CD4-positive, alpha-beta T cell (primary cell): ENCODE measurements around the gene ABCG2. TPM values are rescaled to one million over a fixed set of nuclear protein-coding genes. Genes with fewer than 3 reads are reported as not detected.
"Not testable (repeated sequence)": the region's sequence is repeated elsewhere in the genome, so short reads cannot be mapped to it uniquely, and the experiment has no call there.

ENCODE experiments used
- ATAC-seq: fragments of 200-7000 bp; cut with Tn5 transposase; one replicate; pipeline ENCODE4 v1.10.0; 2022; ENCODE audit warnings: mild to moderate bottlenecking; ENCODE audit not compliant: poor library complexity
- CTCF ChIA-PET: fragments of 350-600 bp; sonication (Branson Sonifier 250); formaldehyde crosslinking; loops from one replicate; lab custom pipeline; 2021; ENCODE audit warnings: antibody characterized with exemption, inconsistent platforms; lab: Charles Lee
- POLR2A ChIA-PET: fragments of 350-600 bp; sonication (Branson Sonifier 250); formaldehyde crosslinking; loops from one replicate; lab custom pipeline; 2021; ENCODE audit warnings: antibody characterized with exemption, inconsistent platforms; lab: Charles Lee
- DNase-seq, 14 experiments: peaks; one replicate each; pipeline ENCODE4 v3.0.0-alpha.2; 2013 to 2020; ENCODE audit warnings: mixed read lengths in 2 of 14
- H3K27ac ChIP-seq, 2 donors: one replicate each; pipeline versions ENCODE4 v1.5.1 to v1.7.0; 2013; ENCODE audit warnings: low read length in 2 of 2, low read depth in 1 of 2, mild to moderate bottlenecking in 1 of 2
- H3K27me3 ChIP-seq, 2 experiments: 1 replicate in 1 of 2; 2 replicates in 1 of 2; pipeline versions ENCODE4 v1.6.1 to v1.7.0; 2013; ENCODE audit warnings: low read length in 2 of 2, control low read depth in 1 of 2, mild to moderate bottlenecking in 1 of 2, moderate library complexity in 1 of 2; ENCODE audit not compliant: insufficient read depth in 2 of 2, control insufficient read depth in 1 of 2
- H3K36me3 ChIP-seq: one replicate; pipeline ENCODE4 v1.6.1; 2013; ENCODE audit warnings: low read length, control low read depth; ENCODE audit not compliant: insufficient read depth
- H3K4me1 ChIP-seq: one replicate; pipeline ENCODE4 v1.6.1; 2013; ENCODE audit warnings: low read length, control low read depth; ENCODE audit not compliant: insufficient read depth
- H3K4me3 ChIP-seq: one replicate; pipeline ENCODE4 v1.5.1; 2013; ENCODE audit warnings: mild to moderate bottlenecking, low read length, moderate library complexity
- H3K9me3 ChIP-seq, 2 experiments: 1 replicate in 1 of 2; 2 replicates in 1 of 2; pipeline versions ENCODE4 v1.6.1 to v1.7.0; 2013; ENCODE audit warnings: low read length in 2 of 2, mild to moderate bottlenecking in 2 of 2, control low read depth in 1 of 2, moderate library complexity in 1 of 2; ENCODE audit not compliant: control insufficient read depth in 1 of 2, insufficient read depth in 1 of 2
- H3K27ac Mint-ChIP-seq: one replicate; pipeline ENCODE4 v1.8.0; 2020; ENCODE audit warnings: mixed read lengths
- H3K27me3 Mint-ChIP-seq: one replicate; pipeline ENCODE4 v1.8.0; 2021; ENCODE audit warnings: mixed read lengths
- H3K36me3 Mint-ChIP-seq: one replicate; pipeline ENCODE4 v1.8.0; 2021; ENCODE audit warnings: low read depth, mixed read lengths
- H3K4me1 Mint-ChIP-seq: one replicate; pipeline ENCODE4 v1.8.0; 2021; ENCODE audit warnings: low read depth, mixed read lengths
- H3K4me3 Mint-ChIP-seq: one replicate; pipeline ENCODE4 v1.8.0; 2020; ENCODE audit warnings: mild to moderate bottlenecking, mixed read lengths
- H3K9me3 Mint-ChIP-seq: one replicate; pipeline ENCODE4 v1.8.0; 2020; ENCODE audit warnings: mixed read lengths
- CTCF ChIP-seq: fragments of 200-600 bp; IDR thresholded peaks from one replicate; pipeline ENCODE4 v1.8.0; 2022; ENCODE audit warnings: antibody characterized with exemption, mild to moderate bottlenecking
- intact Hi-C, 2 experiments: fragments of 100-400 bp; cut with DNase I in 1 of 2; cut with micrococcal nuclease in 1 of 2; formaldehyde crosslinking; loops; one replicate each; pipeline versions ENCODE4 v1.15.1 to v1.9.0; 2023 to 2025; cut with DNase I, micrococcal nuclease
- total RNA-seq, 174 experiments: library from RNA in 2 of 174; stranded (reverse) in 2 of 174; gene quantifications; one replicate each; pipeline ENCODE4 v1.2.3 and lab custom pipeline; 2021 to 2026

ABCG2 gene
- total RNA-seq, 2 experiments from 2014 or later, result not detected

- Mint-ChIP-seq H3K27ac (no peak overlapping the region), H3K36me3 (no peaks in the 10 kb centered on the region), H3K4me1 (no peaks in the 10 kb centered on the region), H3K9me3 (peaks cover 3% of the 10 kb centered on the region), H3K27me3 (peaks cover 3% of the 10 kb centered on the region), H3K4me3 (no peak overlapping the region)
- TF ChIP-seq CTCF, result no peak
- intact Hi-C loops, result no loop called here
- ATAC-seq, result no peak
- H3K27ac ChIP-seq, result no peak overlapping the region
- no peak for DNase-seq
- H3K4me3 ChIP-seq, result no peak overlapping the region
- no peaks in the 10 kb centered on the region for H3K27me3 ChIP-seq
- ChIA-PET CTCF (no interaction called here), POLR2A (no interaction called here)
- H3K9me3 ChIP-seq, result no peaks in the 10 kb centered on the region
- H3K36me3 ChIP-seq, result no peaks in the 10 kb centered on the region
- H3K4me1 ChIP-seq, result no peaks in the 10 kb centered on the region
Measured at GRCh38 chr4:88130003-88130402, 28.4 kb downstream of the ABCG2 start.

- ATAC-seq, POLR2A ChIA-PET, intact Hi-C loops, H3K4me1 ChIP-seq, H3K27me3 ChIP-seq, H3K4me1 Mint-ChIP-seq, H3K36me3 ChIP-seq, H3K27ac ChIP-seq, H3K27me3 Mint-ChIP-seq, H3K4me3 ChIP-seq, H3K4me3 Mint-ChIP-seq, H3K36me3 Mint-ChIP-seq, CTCF ChIA-PET, DNase-seq, H3K27ac Mint-ChIP-seq: not testable (repeated sequence)
- H3K9me3 ChIP-seq, result peaks cover 12 to 17% of the 10 kb centered on the region in 2 experiments
- peaks cover 18% of the 10 kb centered on the region for H3K9me3 Mint-ChIP-seq
Measured at GRCh38 chr4:88122260-88122659, 36.2 kb downstream of the ABCG2 start.

GRCh38 chr4:88119943-88120342 lies 38.5 kb downstream of the ABCG2 start:
- H3K27me3 Mint-ChIP-seq, result no peaks in the 10 kb centered on the region
- no peak overlapping the region for H3K4me3 Mint-ChIP-seq
- ATAC-seq, result no peak
- H3K27ac Mint-ChIP-seq, result no peak overlapping the region
- POLR2A ChIA-PET, result no interaction called here
- no peaks in the 10 kb centered on the region for H3K4me1 Mint-ChIP-seq
- CTCF ChIA-PET, result no interaction called here
- H3K9me3 Mint-ChIP-seq, result peaks cover 16% of the 10 kb centered on the region
- Histone ChIP-seq H3K36me3 (no peaks in the 10 kb centered on the region), H3K27ac (no peak overlapping the region), H3K4me1 (no peaks in the 10 kb centered on the region), H3K4me3 (no peak overlapping the region), H3K27me3 (no peaks in the 10 kb centered on the region), H3K9me3 (peaks cover 12 to 17% of the 10 kb centered on the region in 2 experiments)
- no peaks in the 10 kb centered on the region for H3K36me3 Mint-ChIP-seq
- no peak for DNase-seq
- TF ChIP-seq CTCF, result no peak
- intact Hi-C loops, result no loop called here

GRCh38 chr4:88115587-88115986 lies 42.9 kb downstream of the ABCG2 start:
- Histone ChIP-seq H3K4me1 (no peaks in the 10 kb centered on the region), H3K27me3 (no peaks in the 10 kb centered on the region), H3K4me3 (no peak overlapping the region), H3K9me3 (peaks cover 9 to 12% of the 10 kb centered on the region in 2 experiments), H3K27ac (no peak overlapping the region), H3K36me3 (no peaks in the 10 kb centered on the region)
- TF ChIP-seq CTCF, result no peak
- no peak overlapping the region for H3K27ac Mint-ChIP-seq
- H3K36me3 Mint-ChIP-seq, result no peaks in the 10 kb centered on the region
- H3K9me3 Mint-ChIP-seq, result peaks cover 12% of the 10 kb centered on the region
- H3K27me3 Mint-ChIP-seq, result no peaks in the 10 kb centered on the region
- intact Hi-C loops, result no loop called here
- H3K4me3 Mint-ChIP-seq, result no peak overlapping the region
- DNase-seq, result no peak
- ATAC-seq, result no peak
- ChIA-PET CTCF (no interaction called here), POLR2A (no interaction called here)
- H3K4me1 Mint-ChIP-seq, result no peaks in the 10 kb centered on the region
